Mononuclear cell (primary cell): Measurements from ENCODE around the gene IKZF1. TPM values are rescaled to one million over a fixed set of nuclear protein-coding genes. Genes with fewer than 3 reads are reported as not detected.

ENCODE experiments used
- H3K27me3 ChIP-seq: 2 replicates; pipeline ENCODE4 v1.6.0; 2011; ENCODE audit warnings: low read length, control low read depth; ENCODE audit not compliant: insufficient read depth
- H3K4me1 ChIP-seq: 2 replicates; pipeline ENCODE4 v1.5.1; 2011; ENCODE audit warnings: mild to moderate bottlenecking, low read length, control low read depth; ENCODE audit not compliant: insufficient read depth
- H3K4me3 ChIP-seq: 2 replicates; pipeline ENCODE4 v1.5.1; 2011; ENCODE audit warnings: mild to moderate bottlenecking, low read length, moderate library complexity
- H3K9me3 ChIP-seq: 2 replicates; pipeline ENCODE4 v1.5.1; 2011; ENCODE audit warnings: low read depth, mild to moderate bottlenecking, control low read depth, low read length
- total RNA-seq: library from RNA; depleted of rRNA; stranded (reverse); fragments of >200 nt; gene quantifications from one replicate; pipeline ENCODE4 v1.2.3, GENCODE V29; 2012

IKZF1 gene
- 231 TPM for total RNA-seq

GRCh38 chr7:50304129-50304910, at the start of gene IKZF1:
TSS of gene IKZF1 (plus strand) at chr7:50304716. CDS start at chr7:50319062, 14,346 bp downstream.
- no peaks in the 10 kb centered on the region for H3K27me3 ChIP-seq
- H3K4me3 ChIP-seq, result peak within 1 kb of the TSS; percentile 92
- H3K4me1 ChIP-seq, result peaks cover 30% of the 10 kb centered on the region
- H3K9me3 ChIP-seq, result no peaks in the 10 kb centered on the region

DNA sequence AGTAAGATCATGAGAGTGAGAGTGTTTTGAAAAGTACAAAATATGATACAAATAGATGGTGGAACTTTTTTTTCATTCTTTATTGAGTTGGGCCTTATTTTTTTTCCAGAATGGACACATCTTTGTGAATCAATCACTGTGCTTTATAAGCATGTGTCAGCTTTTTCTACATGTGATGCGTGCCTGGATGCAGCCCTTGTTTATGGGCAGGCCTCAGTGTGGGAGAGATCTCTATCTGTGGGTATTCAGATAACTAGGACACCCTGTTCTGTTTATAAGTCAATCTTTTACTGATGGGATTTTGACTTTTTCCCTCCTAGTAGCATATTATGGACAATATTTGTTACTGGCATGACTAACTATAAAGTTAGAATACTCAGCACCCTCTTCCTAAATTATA, 42.9 kb upstream of the IKZF1 start:
- H3K4me3 ChIP-seq, result no peak overlapping the region
- peaks cover 50% of the 10 kb centered on the region for H3K4me1 ChIP-seq
- no peaks in the 10 kb centered on the region for H3K27me3 ChIP-seq
- no peaks in the 10 kb centered on the region for H3K9me3 ChIP-seq

GRCh38 chr7:50262446-50262845, 42.1 kb upstream of the IKZF1 start:
- Histone ChIP-seq H3K4me3 (no peak overlapping the region), H3K9me3 (no peaks in the 10 kb centered on the region), H3K27me3 (no peaks in the 10 kb centered on the region), H3K4me1 (peaks cover 59% of the 10 kb centered on the region)

- Histone ChIP-seq H3K4me3 (no peak overlapping the region), H3K4me1 (peaks cover 65% of the 10 kb centered on the region), H3K27me3 (no peaks in the 10 kb centered on the region), H3K9me3 (no peaks in the 10 kb centered on the region)
Measured at GRCh38 chr7:50262916-50263690, 41.4 kb upstream of the IKZF1 start.

DNA sequence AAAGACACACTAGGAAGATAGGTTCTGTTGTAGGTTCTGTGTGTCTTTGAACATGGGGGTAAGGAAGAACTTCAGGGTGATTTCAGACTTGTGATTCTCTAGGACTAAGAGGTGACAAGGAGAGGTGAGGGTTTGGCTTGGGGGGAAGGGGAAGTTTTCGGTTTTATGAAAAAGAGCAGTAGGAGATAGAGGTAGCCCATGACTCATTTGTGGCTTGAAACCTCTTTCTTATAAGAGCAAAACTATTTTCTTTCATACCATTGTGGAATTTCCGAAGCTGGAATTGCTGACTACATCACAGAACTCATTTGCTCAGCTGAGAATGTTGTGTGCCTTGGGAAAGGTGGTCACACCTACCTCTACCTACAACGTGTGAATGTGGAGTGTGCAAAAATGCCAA, 39.6 kb upstream of the IKZF1 start:
- Histone ChIP-seq H3K4me1 (peaks cover 83% of the 10 kb centered on the region), H3K4me3 (no peak overlapping the region), H3K9me3 (no peaks in the 10 kb centered on the region), H3K27me3 (no peaks in the 10 kb centered on the region)

DNA sequence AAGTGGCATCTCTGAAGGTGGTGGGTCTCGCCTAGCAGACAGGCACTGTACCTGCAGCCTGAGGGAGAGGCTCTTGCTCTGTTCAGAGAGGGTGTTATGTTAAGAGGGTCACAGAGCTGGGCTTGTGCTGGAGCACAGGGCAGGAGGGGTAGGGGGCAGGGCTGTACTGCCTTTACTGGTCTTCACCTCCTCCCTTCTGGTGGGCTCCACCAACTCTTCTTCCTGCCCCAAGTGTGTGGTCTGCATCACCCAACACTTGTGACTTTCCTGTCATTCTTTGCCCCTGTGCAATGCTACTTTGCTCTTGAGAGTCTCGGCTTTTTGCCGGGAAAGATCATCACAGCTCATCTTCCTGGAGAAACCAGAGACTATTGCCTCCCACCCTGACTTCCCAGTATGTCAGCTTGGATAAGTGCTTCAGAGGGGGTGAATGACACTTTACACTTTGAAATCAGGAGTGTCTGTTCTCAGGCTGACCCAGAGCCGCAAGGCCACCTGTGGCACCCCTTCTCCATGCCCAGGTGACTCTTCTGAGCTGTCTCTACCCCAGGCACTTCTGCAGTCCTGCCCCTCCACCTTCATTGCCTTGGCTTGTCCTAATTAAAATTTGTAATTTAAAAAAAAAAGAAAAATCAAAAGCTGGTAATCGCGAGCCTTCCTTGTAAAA, 38.4 kb upstream of the IKZF1 start:
- H3K4me1 ChIP-seq, result peaks cover 92% of the 10 kb centered on the region
- H3K4me3 ChIP-seq, result no peak overlapping the region
- H3K27me3 ChIP-seq, result no peaks in the 10 kb centered on the region
- no peaks in the 10 kb centered on the region for H3K9me3 ChIP-seq

GRCh38 chr7:50266635-50267386, 37.7 kb upstream of the IKZF1 start:
- Histone ChIP-seq H3K9me3 (no peaks in the 10 kb centered on the region), H3K4me3 (no peak overlapping the region), H3K4me1 (peaks cover 90% of the 10 kb centered on the region), H3K27me3 (no peaks in the 10 kb centered on the region)

- no peaks in the 10 kb centered on the region for H3K9me3 ChIP-seq
- H3K4me1 ChIP-seq, result peaks cover 88% of the 10 kb centered on the region
- no peak overlapping the region for H3K4me3 ChIP-seq
- no peaks in the 10 kb centered on the region for H3K27me3 ChIP-seq
Measured at GRCh38 chr7:50267525-50268041, 36.9 kb upstream of the IKZF1 start.

DNA sequence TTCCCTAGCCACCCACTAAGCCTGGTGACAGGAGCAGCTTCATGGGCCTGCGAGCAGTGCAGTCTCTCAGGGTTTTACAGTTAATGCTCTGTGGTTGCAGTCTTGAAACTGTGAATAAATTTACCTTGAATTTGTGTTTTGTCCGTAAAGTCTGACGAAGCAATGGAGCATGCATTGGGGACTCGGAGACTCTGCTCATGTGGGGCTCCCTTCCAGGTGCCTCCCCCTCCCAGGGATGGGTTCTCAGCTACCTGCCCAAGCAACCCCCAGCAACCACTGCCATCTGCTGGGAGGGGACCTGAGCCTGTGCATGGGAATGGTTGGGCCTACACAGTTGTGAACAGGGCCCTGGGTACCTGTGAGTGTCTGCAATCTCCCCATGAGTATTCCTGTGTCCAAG, 36.3 kb upstream of the IKZF1 start:
- Histone ChIP-seq H3K9me3 (no peaks in the 10 kb centered on the region), H3K4me1 (peaks cover 82% of the 10 kb centered on the region), H3K4me3 (no peak overlapping the region), H3K27me3 (no peaks in the 10 kb centered on the region)

- Histone ChIP-seq H3K4me3 (no peak overlapping the region), H3K4me1 (peaks cover 82% of the 10 kb centered on the region), H3K9me3 (no peaks in the 10 kb centered on the region), H3K27me3 (no peaks in the 10 kb centered on the region)
Measured at GRCh38 chr7:50268990-50269389, 35.5 kb upstream of the IKZF1 start.

GRCh38 chr7:50270531-50271018, 33.9 kb upstream of the IKZF1 start:
- Histone ChIP-seq H3K4me3 (no peak overlapping the region), H3K4me1 (peaks cover 81% of the 10 kb centered on the region)

GRCh38 chr7:50272808-50273207, 31.7 kb upstream of the IKZF1 start:
- Histone ChIP-seq H3K4me3 (no peak overlapping the region), H3K4me1 (peaks cover 65% of the 10 kb centered on the region), H3K9me3 (no peaks in the 10 kb centered on the region), H3K27me3 (no peaks in the 10 kb centered on the region)

More at GRCh38 chr7:50270531-50271018, 33.9 kb upstream of the IKZF1 start:
- H3K9me3 ChIP-seq, result no peaks in the 10 kb centered on the region
- no peaks in the 10 kb centered on the region for H3K27me3 ChIP-seq

GRCh38 chr7:50273301-50273700, 31.2 kb upstream of the IKZF1 start:
- H3K4me3 ChIP-seq, result no peak overlapping the region
- peaks cover 60% of the 10 kb centered on the region for H3K4me1 ChIP-seq
- H3K9me3 ChIP-seq, result no peaks in the 10 kb centered on the region
- no peaks in the 10 kb centered on the region for H3K27me3 ChIP-seq

- peaks cover 55% of the 10 kb centered on the region for H3K4me1 ChIP-seq
- H3K27me3 ChIP-seq, result no peaks in the 10 kb centered on the region
- H3K4me3 ChIP-seq, result no peak overlapping the region
Measured at GRCh38 chr7:50273870-50274269, 30.6 kb upstream of the IKZF1 start.

More at GRCh38 chr7:50273870-50274269, 30.6 kb upstream of the IKZF1 start:
- H3K9me3 ChIP-seq, result no peaks in the 10 kb centered on the region
